Naive thymus-derived CD4-positive, alpha-beta T cell (primary cell): ENCODE measurements around the gene MRPL3. TPM values are rescaled to one million over a fixed set of nuclear protein-coding genes. Genes with fewer than 3 reads are reported as not detected.
A peak's percentile ranks its signal among the peaks of the same experiment; 100 is the strongest.
"Not testable (repeated sequence)": the region's sequence is repeated elsewhere in the genome, so short reads cannot be mapped to it uniquely, and the experiment has no call there.

ENCODE experiments used
- ATAC-seq: fragments of 150-1000 bp; cut with Tn5 transposase; 2 replicates; pipeline ENCODE4 v1.10.0; 2021; ENCODE audit warnings: mild to moderate bottlenecking, moderate library complexity
- CTCF ChIA-PET: fragments of 350-600 bp; sonication (Branson Sonifier 250); formaldehyde crosslinking; loops from one replicate; lab custom pipeline; 2021; ENCODE audit warnings: antibody characterized with exemption; lab: Charles Lee
- POLR2A ChIA-PET: fragments of 350-600 bp; sonication (Branson Sonifier 250); formaldehyde crosslinking; loops from one replicate; lab custom pipeline; 2021; ENCODE audit warnings: antibody characterized with exemption, inconsistent platforms; lab: Charles Lee
- DNase-seq, 9 donors: peaks; one replicate each; pipeline versions ENCODE4 v3.0.0 to v3.0.0-alpha.2; 2020 to 2022; ENCODE audit warnings: mixed read lengths in 1 of 9
- H3K27ac ChIP-seq: one replicate; pipeline ENCODE4 v1.7.0; 2013; ENCODE audit warnings: mild to moderate bottlenecking, low read depth, low read length, moderate library complexity
- H3K27me3 ChIP-seq, 2 donors: one replicate each; pipeline ENCODE4 v1.7.0; 2013; ENCODE audit warnings: low read length in 2 of 2, mild to moderate bottlenecking in 2 of 2, moderate library complexity in 2 of 2; ENCODE audit not compliant: control insufficient read depth in 2 of 2, insufficient read depth in 2 of 2
- H3K36me3 ChIP-seq, 3 experiments: 1 replicate in 2 of 3; 2 replicates in 1 of 3; pipeline ENCODE4 v1.7.0; 2013; ENCODE audit warnings: low read length in 3 of 3, mild to moderate bottlenecking in 3 of 3, moderate library complexity in 1 of 3; ENCODE audit not compliant: insufficient read depth in 3 of 3, control insufficient read depth in 2 of 3
- H3K4me1 ChIP-seq, 2 donors: one replicate each; pipeline ENCODE4 v1.7.0; 2013; ENCODE audit warnings: low read length in 2 of 2, mild to moderate bottlenecking in 2 of 2, moderate library complexity in 1 of 2; ENCODE audit not compliant: control insufficient read depth in 2 of 2, insufficient read depth in 2 of 2
- H3K4me3 ChIP-seq: 2 replicates; pipeline ENCODE4 v1.7.0; 2013; ENCODE audit warnings: mild to moderate bottlenecking, low read length
- H3K9me3 ChIP-seq, 3 experiments: 1 replicate in 2 of 3; 2 replicates in 1 of 3; pipeline ENCODE4 v1.7.0; 2013; ENCODE audit warnings: low read length in 3 of 3; ENCODE audit not compliant: control insufficient read depth in 2 of 3
- H3K27ac Mint-ChIP-seq, 9 donors: one replicate each; pipeline ENCODE4 v1.8.0; 2020 to 2022; ENCODE audit warnings: mixed read lengths in 9 of 9, mild to moderate bottlenecking in 8 of 9, moderate library complexity in 5 of 9, inconsistent platforms in 2 of 9
- H3K27me3 Mint-ChIP-seq, 5 donors: one replicate each; pipeline ENCODE4 v1.8.0; 2021 to 2022; ENCODE audit warnings: mixed read lengths in 5 of 5, mild to moderate bottlenecking in 1 of 5
- H3K36me3 Mint-ChIP-seq, 5 donors: one replicate each; pipeline ENCODE4 v1.8.0; 2020 to 2022; ENCODE audit warnings: mixed read lengths in 5 of 5, mild to moderate bottlenecking in 3 of 5, inconsistent platforms in 1 of 5
- H3K4me1 Mint-ChIP-seq, 7 donors: one replicate each; pipeline ENCODE4 v1.8.0; 2020 to 2022; ENCODE audit warnings: mixed read lengths in 7 of 7, mild to moderate bottlenecking in 3 of 7, inconsistent platforms in 1 of 7
- H3K4me3 Mint-ChIP-seq, 10 donors: one replicate each; pipeline ENCODE4 v1.8.0; 2020 to 2022; ENCODE audit warnings: mild to moderate bottlenecking in 10 of 10, mixed read lengths in 10 of 10, moderate library complexity in 6 of 10, inconsistent platforms in 2 of 10
- H3K9me3 Mint-ChIP-seq, 11 donors: one replicate each; pipeline ENCODE4 v1.8.0; 2020 to 2022; ENCODE audit warnings: mixed read lengths in 11 of 11, mild to moderate bottlenecking in 4 of 11, inconsistent platforms in 1 of 11, moderate library complexity in 1 of 11
- intact Hi-C, 2 donors: fragments of 100-400 bp; cut with micrococcal nuclease; formaldehyde crosslinking; loops; one replicate each; pipeline ENCODE4 v1.15.1; 2023
- polyA plus RNA-seq, 2 donors: library from polyadenylated mRNA; unstranded; fragments of 300-500 nt; fragmentation: Illumina TruSeq; gene quantifications; one replicate each; pipeline ENCODE4 v1.2.3, GENCODE V29; 2021
- total RNA-seq, 6 experiments: library from RNA in 5 of 6; stranded (reverse) in 5 of 6; gene quantifications; 1 replicate in 5 of 6; 2 replicates in 1 of 6; pipeline ENCODE4 v1.2.3 and lab custom pipeline; 2021 to 2026

Gene MRPL3
- total and polyA plus RNA-seq, 7 experiments from 2014 or later: 33.8 to 84.4 (median 55.5) TPM

DNA sequence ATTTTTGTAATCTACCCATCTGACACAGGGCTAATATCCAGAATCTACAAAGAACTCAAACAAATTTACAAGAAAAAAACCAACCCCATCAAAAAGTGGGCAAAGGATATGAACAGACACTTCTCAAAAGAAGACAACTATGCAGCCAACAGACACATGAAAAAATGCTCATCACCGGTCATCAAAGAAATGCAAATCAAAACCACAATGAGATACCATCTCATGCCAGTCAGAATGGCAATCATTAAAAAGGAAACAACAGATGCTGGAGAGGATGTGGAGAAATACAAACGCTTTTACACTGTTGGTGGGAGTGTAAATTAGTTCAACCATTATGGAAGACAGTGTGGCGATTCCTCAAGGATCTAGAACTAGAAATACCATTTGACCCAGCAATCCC, 16.2 kb downstream of the MRPL3 start:
- peaks cover 0 to 30% (median 7%) of the 10 kb centered on the region in 3 experiments for H3K36me3 ChIP-seq
- H3K9me3 Mint-ChIP-seq, H3K27ac ChIP-seq, H3K27me3 Mint-ChIP-seq, H3K4me3 ChIP-seq, CTCF ChIA-PET, H3K4me1 ChIP-seq, ATAC-seq, H3K9me3 ChIP-seq, H3K27me3 ChIP-seq, POLR2A ChIA-PET: not testable (repeated sequence)
- Mint-ChIP-seq H3K27ac (peak overlapping the region in 2 of 9 donors; percentile 1 to 25), H3K36me3 (peaks cover 0 to 41% (median 25%) of the 10 kb centered on the region in 5 donors), H3K4me1 (peaks cover 10 to 28% (median 21%) of the 10 kb centered on the region in 7 donors), H3K4me3 (peak overlapping the region in 3 of 10 donors; percentile 6 to 33 (median 7))
- intact Hi-C loops: loop anchor here in 1 of 2 donors (5.0 kb wide), 1 partner anchor 454 kb away; no protein-coding TSS in a partner anchor
- DNase-seq: peak in 3 of 9 donors; percentile 10 to 26 (median 11)

- intact Hi-C loops: loop anchor here in 1 of 2 donors (5.0 kb wide), 1 partner anchor 453 kb away; no protein-coding TSS in a partner anchor
- peaks cover 10 to 30% (median 21%) of the 10 kb centered on the region in 7 donors for H3K4me1 Mint-ChIP-seq
- ATAC-seq (no peak), DNase-seq (no peak)
- Histone ChIP-seq H3K27me3 (no peaks in the 10 kb centered on the region), H3K27ac (no peak overlapping the region), H3K9me3 (no peaks in the 10 kb centered on the region), H3K36me3 (peaks cover 0 to 27% (median 8%) of the 10 kb centered on the region in 3 experiments), H3K4me3 (no peak overlapping the region), H3K4me1 (no peaks in the 10 kb centered on the region)
- H3K27me3 Mint-ChIP-seq: no peaks in the 10 kb centered on the region
- H3K36me3 Mint-ChIP-seq: peaks cover 1 to 47% (median 26%) of the 10 kb centered on the region in 5 donors
- ChIA-PET POLR2A (interaction anchor here (1.0 kb wide), 1 partner anchor 10 kb away, joined by 5 read pairs; no protein-coding TSS in a partner anchor), CTCF (no interaction called here)
- no peak overlapping the region for H3K27ac Mint-ChIP-seq
- H3K9me3 Mint-ChIP-seq: peaks cover 0 to 6% (median 0%) of the 10 kb centered on the region in 11 donors
- no peak overlapping the region for H3K4me3 Mint-ChIP-seq
Measured at GRCh38 chr3:131485119-131485518, 17.7 kb downstream of the MRPL3 start.

- intact Hi-C loops: loop anchor here in 1 of 2 donors (5.0 kb wide), 1 partner anchor 452 kb away; no protein-coding TSS in a partner anchor
- POLR2A ChIA-PET: interaction anchor here (1.0 kb wide), 1 partner anchor 11 kb away, joined by 5 read pairs; no protein-coding TSS in a partner anchor
- H3K27ac Mint-ChIP-seq: no peak overlapping the region
- no peak overlapping the region for H3K4me3 Mint-ChIP-seq
- no peaks in the 10 kb centered on the region for H3K27me3 Mint-ChIP-seq
- peaks cover 0 to 6% (median 0%) of the 10 kb centered on the region in 11 donors for H3K9me3 Mint-ChIP-seq
- CTCF ChIA-PET: no interaction called here
- H3K27ac ChIP-seq: no peak overlapping the region
- H3K36me3 Mint-ChIP-seq: peaks cover 4 to 49% (median 28%) of the 10 kb centered on the region in 5 donors
- DNase-seq (no peak), ATAC-seq (no peak)
- peaks cover 0 to 22% (median 8%) of the 10 kb centered on the region in 3 experiments for H3K36me3 ChIP-seq
- no peaks in the 10 kb centered on the region for H3K4me1 ChIP-seq
- peaks cover 10 to 33% (median 21%) of the 10 kb centered on the region in 7 donors for H3K4me1 Mint-ChIP-seq
- no peak overlapping the region for H3K4me3 ChIP-seq
- H3K9me3 ChIP-seq: no peaks in the 10 kb centered on the region
- no peaks in the 10 kb centered on the region for H3K27me3 ChIP-seq
Measured at GRCh38 chr3:131484496-131485111, 18.2 kb downstream of the MRPL3 start.

DNA sequence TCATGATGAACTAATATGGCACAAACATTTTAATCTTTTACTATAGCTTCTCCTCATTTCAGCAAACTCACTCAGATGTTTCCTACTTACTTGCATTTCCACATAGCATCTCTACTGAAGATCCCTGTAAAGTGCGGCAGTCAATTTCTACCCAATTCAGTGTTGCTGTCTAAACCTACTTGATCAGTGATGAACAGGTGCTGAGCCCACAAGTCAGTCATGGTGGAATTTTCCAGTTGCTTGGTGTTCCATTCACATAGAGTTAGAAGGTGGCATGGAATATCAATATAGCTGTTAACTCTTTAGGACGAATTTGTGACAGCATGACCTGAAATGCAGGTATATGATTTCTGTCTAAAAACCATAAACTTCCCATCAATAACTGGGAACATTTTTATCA, 22.7 kb downstream of the MRPL3 start:
- peaks cover 0 to 12% (median 4%) of the 10 kb centered on the region in 3 experiments for H3K36me3 ChIP-seq
- intact Hi-C loops: no loop called here
- H3K4me1 Mint-ChIP-seq: peaks cover 6 to 47% (median 31%) of the 10 kb centered on the region in 7 donors
- no peak overlapping the region for H3K27ac Mint-ChIP-seq
- ATAC-seq (no peak), DNase-seq (no peak)
- H3K4me3 Mint-ChIP-seq: no peak overlapping the region
- POLR2A ChIA-PET: no interaction called here
- no peaks in the 10 kb centered on the region for H3K9me3 ChIP-seq
- no peak overlapping the region for H3K27ac ChIP-seq
- H3K27me3 ChIP-seq: no peaks in the 10 kb centered on the region
- no peak overlapping the region for H3K4me3 ChIP-seq
- H3K9me3 Mint-ChIP-seq: no peaks in the 10 kb centered on the region
- peaks cover 4 to 43% (median 24%) of the 10 kb centered on the region in 5 donors for H3K36me3 Mint-ChIP-seq
- CTCF ChIA-PET: interaction anchor here (0.9 kb wide), 1 partner anchor 9 kb away, joined by 3 read pairs; no protein-coding TSS in a partner anchor
- H3K4me1 ChIP-seq: no peaks in the 10 kb centered on the region
- H3K27me3 Mint-ChIP-seq: no peaks in the 10 kb centered on the region

DNA sequence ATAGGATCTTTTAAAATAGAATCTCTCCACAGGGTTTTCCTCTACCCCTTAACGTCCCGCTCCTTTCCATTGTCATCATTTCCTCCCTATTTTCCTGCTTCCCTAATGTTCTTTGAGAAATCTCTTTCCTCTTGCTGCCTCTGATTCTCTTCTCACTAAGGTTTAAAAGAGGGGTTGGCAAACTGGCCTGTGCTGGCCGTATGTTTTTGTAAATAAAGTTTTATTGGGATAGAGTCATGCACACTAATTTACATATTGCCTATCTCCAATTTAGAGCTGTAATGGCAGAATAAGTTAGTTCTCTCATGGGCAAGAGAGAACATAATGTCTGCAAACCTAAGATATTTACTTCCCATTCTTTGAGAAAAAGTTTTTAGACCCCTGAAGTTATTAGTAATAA, 25.0 kb downstream of the MRPL3 start:
- DNase-seq: no peak
- Histone ChIP-seq H3K27ac (no peak overlapping the region), H3K9me3 (no peaks in the 10 kb centered on the region), H3K4me3 (no peak overlapping the region), H3K4me1 (no peaks in the 10 kb centered on the region), H3K27me3 (no peaks in the 10 kb centered on the region), H3K36me3 (peaks cover 0 to 4% (median 0%) of the 10 kb centered on the region in 3 experiments)
- Mint-ChIP-seq H3K36me3 (peaks cover 4 to 42% (median 15%) of the 10 kb centered on the region in 5 donors), H3K4me3 (peak overlapping the region in 1 of 10 donors; percentile 1), H3K27ac (peak overlapping the region in 2 of 9 donors; percentile 28 to 67), H3K4me1 (peaks cover 12 to 57% (median 45%) of the 10 kb centered on the region in 7 donors), H3K27me3 (no peaks in the 10 kb centered on the region), H3K9me3 (no peaks in the 10 kb centered on the region)
- no peak for ATAC-seq
- ChIA-PET CTCF (no interaction called here), POLR2A (no interaction called here)
- intact Hi-C loops: no loop called here

DNA sequence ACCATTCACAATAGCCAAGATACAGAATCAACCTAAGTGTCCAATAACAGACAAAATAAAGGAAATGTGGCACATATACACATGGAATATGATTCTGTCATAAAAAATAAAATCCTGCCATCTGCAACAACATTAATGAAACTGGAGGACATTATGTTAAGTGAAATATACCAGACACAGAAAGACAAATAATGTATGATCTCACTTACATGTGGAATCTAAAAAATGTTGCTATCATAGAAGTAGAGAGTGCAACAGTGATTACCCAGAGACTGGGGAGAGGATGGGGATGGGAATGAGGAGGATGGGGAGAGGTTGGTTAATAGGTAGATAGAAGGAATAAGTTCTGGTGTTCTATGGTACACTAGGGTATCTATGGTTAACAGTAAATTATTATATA, 28.7 kb downstream of the MRPL3 start:
- CTCF ChIA-PET: interaction anchor here (1.3 kb wide), 1 partner anchor 441 kb away, joined by 3 read pairs; no protein-coding TSS in a partner anchor
- Mint-ChIP-seq H3K27me3 (no peaks in the 10 kb centered on the region), H3K36me3 (peaks cover 14 to 43% (median 28%) of the 10 kb centered on the region in 5 donors), H3K9me3 (no peaks in the 10 kb centered on the region), H3K4me1 (peaks cover 22 to 60% (median 52%) of the 10 kb centered on the region in 7 donors), H3K27ac (peak overlapping the region in 1 of 9 donors; percentile 12), H3K4me3 (peak overlapping the region in 1 of 10 donors; percentile 3)
- H3K4me1 ChIP-seq: no peaks in the 10 kb centered on the region
- no peak for ATAC-seq
- intact Hi-C loops: no loop called here
- H3K36me3 ChIP-seq: peaks cover 0 to 25% (median 4%) of the 10 kb centered on the region in 3 experiments
- H3K9me3 ChIP-seq: no peaks in the 10 kb centered on the region
- no peaks in the 10 kb centered on the region for H3K27me3 ChIP-seq
- no peak overlapping the region for H3K27ac ChIP-seq
- no peak overlapping the region for H3K4me3 ChIP-seq
- no peak for DNase-seq
- POLR2A ChIA-PET: no interaction called here
